Activated CD8-positive, alpha-beta memory T cell treated with anti-CD3 and anti-CD28 coated beads for 36 hours (primary cell): ENCODE results near the gene DCX. TPM values are rescaled to one million over a fixed set of nuclear protein-coding genes. Genes with fewer than 3 reads are reported as not detected.

Experiments
- CTCF ChIA-PET: fragments of 350-600 bp; sonication (Branson Sonifier 250); formaldehyde crosslinking; loops from one replicate; lab custom pipeline; 2021; ENCODE audit warnings: antibody characterized with exemption; lab: Charles Lee
- POLR2A ChIA-PET: fragments of 350-600 bp; sonication (Branson Sonifier 250); formaldehyde crosslinking; loops from one replicate; lab custom pipeline; 2021; ENCODE audit warnings: antibody characterized with exemption; lab: Charles Lee
- total RNA-seq, 2 experiments: library from RNA; stranded (reverse); gene quantifications; one replicate each; pipeline ENCODE4 v1.2.3, GENCODE V29; 2021

Gene DCX
- total RNA-seq, 2 experiments from 2014 or later = not detected

DNA sequence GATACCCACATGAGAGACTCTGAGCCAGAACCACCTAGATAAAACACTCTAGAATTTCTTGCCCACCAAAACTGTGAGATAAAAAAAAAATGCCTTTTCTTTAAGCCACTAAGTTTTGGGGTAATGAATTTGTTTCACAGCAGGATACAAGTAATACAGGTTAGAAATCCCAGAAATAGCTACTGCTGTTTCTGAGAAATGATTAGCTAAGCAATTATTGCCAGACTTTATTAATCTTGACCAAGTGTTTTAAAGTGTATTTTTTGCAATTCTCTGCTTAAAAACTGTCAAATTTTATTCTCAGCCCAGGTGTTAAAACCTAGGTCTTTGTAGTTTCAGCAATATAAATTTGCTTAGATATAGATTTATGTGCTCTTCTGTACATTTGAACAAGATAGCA lies 83.1 kb downstream of the DCX start:
- POLR2A ChIA-PET = no interaction called here
- CTCF ChIA-PET = no interaction called here

DNA sequence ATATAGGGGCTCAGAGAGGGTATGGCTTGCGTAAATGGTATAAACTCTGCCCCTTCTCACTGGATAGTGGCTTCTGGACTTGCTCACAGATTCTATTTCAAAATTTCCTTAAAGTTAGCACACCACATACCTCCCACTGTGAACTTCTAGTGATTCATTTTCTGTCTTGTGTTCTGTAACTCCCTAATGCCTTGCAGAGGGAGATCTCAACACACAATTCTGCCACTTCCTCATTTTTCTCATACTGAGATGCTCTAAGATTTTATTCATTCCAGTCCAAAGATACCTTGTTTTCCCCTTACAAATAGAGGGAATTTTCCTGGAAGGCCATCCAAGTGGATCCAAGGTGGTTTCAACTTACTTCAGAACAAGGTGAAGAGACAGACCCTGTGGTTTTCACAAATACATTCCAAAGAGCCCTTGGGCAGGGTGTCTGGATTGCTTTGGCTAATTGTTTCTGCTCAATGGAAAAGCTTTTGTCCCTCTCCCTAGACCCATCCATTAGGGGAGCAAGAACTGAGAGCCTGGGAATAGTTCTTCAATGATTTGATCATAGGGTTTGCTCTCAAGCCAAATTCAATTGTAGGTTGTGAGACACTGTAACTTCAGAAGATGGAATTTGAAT lies 89.6 kb downstream of the DCX start:
- POLR2A ChIA-PET = no interaction called here
- CTCF ChIA-PET = no interaction called here

DNA sequence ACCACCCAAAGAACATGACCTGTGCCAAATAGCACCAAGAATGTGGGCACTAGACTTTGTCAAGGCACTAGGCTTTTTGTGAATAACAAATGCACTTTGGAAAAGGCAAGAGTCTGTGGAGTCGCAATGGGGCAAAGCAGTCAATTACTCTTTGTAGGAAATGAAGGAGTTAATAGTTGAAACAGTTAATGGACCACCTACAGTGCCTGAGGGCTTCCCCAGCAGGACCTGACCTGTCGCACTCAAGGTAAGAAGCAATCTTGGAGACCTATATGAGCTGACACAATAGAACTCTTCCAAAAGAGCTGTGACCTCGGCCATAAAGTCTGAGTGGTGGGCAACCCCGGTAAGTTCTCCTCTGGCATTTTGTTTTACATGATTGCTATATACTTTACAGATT lies 92.5 kb downstream of the DCX start:
- POLR2A ChIA-PET = no interaction called here

DNA sequence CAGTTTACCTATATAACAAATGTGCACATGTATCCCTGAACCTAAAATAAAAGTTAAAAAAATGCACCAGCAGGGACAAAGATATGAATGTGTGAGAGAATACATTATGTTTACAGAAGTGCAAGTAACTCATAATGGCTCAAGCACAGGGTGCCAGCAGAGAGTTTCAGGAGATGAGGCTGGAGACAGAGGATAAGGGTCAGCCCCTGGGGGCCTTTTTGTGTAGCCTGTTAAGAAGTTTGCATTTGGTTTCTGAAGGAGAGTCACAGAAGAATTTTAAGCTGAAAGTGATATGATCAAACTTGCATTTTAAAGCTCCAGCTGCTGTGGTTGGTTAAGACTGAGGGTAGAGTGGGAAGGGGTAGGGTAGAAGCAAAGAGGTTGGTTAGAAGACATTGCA lies 93.1 kb downstream of the DCX start:
- ChIA-PET CTCF (no interaction called here), POLR2A (no interaction called here)

More for the DNA sequence above, 92.5 kb downstream of the DCX start:
- CTCF ChIA-PET = no interaction called here

DNA sequence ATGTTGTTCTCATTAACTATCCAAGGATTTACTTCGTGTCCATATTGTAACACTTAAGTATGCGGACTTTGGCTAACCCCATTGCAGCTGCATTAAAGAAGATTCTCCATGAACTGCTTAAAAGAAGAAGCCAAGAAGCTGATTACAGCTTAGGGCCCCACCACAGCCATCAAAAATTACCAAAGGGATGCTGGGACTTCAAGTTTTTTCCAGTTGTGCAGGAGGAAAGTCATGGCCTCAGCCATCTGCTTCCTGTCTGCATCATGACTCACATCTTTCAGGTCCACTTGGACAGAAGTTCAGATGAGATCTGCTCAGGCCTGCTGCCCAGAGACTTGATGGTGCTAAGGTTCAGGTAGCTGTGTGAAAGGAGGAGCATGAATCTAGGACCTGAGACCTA lies 102.9 kb downstream of the DCX start:
- CTCF ChIA-PET = no interaction called here
- POLR2A ChIA-PET = no interaction called here

DNA sequence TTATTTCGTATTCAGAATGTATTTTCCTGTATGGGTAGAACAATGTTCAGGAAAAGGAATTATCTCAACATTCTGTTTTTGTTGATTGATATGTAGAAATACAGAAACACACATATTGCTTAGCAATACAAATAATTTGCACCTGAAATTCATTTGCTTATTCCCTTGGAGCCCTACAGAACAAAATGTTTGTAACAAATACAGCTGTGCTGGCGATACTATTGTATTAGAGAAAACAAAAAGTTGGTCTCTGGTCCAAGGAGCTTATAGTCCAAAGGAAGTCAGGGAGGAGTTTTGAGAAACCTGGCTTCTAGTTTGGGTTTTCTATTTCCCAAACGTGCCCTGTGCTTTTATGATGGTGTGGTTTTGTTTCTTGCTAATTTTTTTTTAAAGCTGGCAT lies 104.0 kb downstream of the DCX start:
- ChIA-PET POLR2A (no interaction called here), CTCF (no interaction called here)

DNA sequence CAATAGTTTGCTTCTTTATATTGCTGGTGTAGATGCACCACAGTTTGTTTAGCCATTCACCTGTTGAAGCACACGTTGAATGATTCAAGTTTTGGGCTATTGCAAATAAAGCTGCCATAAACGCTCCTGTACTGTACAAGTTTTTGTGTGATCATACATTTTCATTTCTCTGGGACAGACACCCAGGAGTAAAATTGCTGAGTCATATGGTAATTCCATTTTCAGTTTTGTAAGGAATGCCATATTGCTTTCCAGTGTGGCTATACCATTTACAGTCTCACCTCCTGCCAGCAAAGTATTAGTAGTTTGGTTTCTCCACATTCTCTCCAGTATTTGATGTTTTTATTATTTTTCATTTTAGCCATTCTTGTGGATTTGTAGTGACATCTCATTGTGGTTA lies 109.7 kb downstream of the DCX start:
- POLR2A ChIA-PET = no interaction called here
- CTCF ChIA-PET = no interaction called here

DNA sequence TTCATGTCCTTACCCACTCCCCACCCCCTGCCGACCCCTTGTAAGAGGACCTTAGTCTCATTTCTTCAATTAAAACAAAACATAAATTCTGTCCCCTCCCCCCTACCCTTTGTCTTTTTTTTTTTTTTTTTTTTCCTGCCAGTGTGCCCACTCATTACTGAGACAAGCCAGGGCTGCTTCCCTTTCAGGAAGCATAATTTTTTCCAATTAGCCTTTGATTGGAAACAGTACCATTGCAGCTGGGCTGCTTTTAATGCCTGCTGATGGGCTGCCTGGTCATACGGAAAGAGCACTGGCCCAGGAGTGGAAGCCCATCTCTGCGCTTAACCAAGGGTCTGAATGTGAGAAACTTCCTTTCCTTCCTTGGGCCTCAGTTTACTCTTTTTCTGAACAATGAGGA lies 123.2 kb downstream of the DCX start:
- POLR2A ChIA-PET = no interaction called here
- CTCF ChIA-PET = no interaction called here

DNA sequence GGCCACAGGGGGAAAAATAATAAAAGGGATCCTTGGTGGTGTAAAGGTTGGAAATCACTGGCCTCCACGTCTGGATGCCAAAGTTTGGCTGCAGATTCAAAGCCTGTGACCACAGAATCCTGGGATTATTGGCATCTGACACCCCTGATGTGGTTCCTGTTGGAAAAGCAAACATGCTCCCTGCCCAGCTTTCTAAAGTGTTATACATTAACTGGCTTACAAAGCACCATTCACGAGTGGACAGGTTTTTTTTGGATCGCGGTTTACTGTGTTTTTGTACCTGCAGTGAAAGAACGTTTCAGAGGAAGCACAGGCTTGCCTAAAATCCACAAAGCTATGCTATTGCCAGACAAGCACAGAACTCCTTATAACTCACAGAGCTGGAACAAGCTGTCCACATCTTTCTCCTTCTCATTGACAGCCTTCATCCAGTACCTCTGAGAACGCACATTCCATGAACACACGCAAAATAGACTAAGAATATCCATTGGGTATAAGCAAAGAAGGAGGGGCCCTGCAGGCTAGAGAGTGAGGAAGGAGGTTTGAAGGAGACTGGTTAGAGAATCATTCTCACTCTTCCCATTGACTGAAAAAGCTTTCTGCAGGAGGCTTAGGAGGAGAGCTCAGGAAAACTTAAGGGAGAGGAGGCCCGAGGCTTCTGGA lies 127.2 kb downstream of the DCX start:
- CTCF ChIA-PET = no interaction called here
- POLR2A ChIA-PET = no interaction called here

DNA sequence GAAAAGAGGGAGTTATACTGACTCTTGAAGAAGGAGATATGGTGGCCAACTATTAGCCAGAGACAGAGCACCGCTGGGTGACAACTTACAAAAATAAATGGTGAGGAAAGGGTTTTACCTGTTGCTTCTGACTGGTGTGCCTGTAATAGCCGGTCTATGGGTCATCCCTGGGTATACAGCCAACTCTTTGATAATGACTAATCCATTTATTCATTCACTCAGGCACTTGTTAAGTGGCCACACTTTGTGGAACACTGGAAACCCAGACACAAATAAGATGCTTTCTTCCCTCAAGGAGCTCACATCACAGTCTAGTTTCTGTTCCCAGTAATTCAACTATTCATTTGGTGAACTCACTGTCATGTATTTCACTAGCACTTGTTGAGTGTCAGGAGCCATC lies 128.5 kb downstream of the DCX start:
- CTCF ChIA-PET = no interaction called here

DNA sequence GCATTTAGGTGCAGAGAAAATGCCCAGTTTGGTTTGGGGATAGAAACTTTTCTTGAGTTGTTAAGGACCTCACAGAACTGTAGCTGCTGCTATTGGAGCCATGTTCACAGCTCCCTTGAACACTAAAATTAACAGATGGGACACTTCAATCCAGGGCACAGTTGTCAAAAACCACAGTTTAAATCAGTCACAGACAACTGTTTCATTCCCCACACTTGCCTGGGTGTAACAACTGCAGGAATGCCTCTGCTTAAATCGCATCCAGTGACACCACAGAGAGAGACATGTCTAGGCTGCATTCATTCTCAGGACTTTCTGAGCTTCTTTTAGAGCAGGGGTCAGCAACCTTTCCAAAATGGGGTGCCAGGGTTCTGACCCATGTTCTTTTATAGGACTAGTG lies 129.0 kb downstream of the DCX start:
- CTCF ChIA-PET = no interaction called here
- POLR2A ChIA-PET = no interaction called here

More for the DNA sequence above, 128.5 kb downstream of the DCX start:
- POLR2A ChIA-PET = no interaction called here

DNA sequence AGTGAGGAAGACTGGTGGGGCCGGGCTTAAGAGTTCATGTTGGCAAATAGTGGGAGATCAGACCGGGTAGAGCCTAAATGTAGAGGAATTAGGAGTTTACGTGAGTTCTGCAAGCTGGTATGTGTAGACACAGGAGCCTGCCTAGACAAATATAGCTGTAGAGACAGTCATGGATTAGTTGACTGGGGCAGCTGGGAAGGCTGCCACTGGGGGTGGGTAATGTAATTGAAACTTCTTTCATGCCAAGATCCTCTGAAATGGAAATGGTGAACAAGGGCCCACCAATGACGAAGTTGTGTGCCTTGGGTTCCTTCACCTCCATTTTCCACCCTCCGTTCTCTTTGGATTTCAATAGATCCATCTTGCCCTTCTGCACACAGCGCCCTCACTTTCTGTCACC lies 129.9 kb downstream of the DCX start:
- ChIA-PET POLR2A (no interaction called here), CTCF (interaction anchor here (0.6 kb wide), 1 partner anchor 1935 kb away, joined by 3 read pairs; no protein-coding TSS in a partner anchor)

DNA sequence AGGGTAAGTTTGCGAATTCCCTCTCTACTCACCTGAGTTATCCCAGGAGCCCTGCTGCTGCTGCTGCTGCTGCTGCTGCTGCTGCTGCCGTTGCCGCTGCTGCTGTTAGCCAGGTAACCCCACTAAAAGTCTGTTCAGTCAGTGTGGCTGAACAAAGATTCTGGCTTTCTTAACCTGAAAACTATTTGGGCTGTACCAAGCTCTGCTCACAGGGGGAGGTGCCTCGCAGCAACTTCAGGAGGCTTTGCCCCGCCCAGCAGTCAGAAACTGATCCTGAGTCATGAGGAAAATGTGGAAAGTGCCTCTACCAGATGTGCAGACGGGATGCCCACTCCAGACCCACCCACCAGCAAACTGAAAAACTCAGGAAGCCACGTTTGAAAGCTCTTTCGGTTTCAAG lies 141.7 kb downstream of the DCX start, which contains the start of gene CAPN6:
CAPN6 (minus strand) TSS at position 145 of the 400 bp plus-strand sequence. CDS start 6,547 bp downstream, outside the sequence.
- ChIA-PET POLR2A (no interaction called here), CTCF (no interaction called here)

DNA sequence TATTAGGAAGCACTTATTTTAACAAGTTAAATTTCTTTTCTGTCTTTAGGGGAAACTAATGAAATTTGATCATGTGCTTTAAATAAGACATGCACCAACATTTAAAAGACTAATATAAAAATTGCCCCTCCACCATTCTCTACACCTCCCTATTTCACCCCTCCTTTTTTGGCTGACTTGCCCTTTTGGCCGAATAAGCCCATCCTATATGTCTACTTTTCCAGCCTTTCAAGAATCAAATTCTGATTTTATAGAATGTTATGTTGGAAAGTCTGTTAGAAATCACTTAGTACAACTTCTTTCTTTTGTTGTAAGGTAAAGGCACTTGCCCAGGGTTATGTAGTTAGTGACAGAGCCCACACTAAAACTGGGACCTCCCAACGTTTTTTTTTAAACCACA lies 143.5 kb downstream of the DCX start:
- CTCF ChIA-PET = no interaction called here
- POLR2A ChIA-PET = no interaction called here

DNA sequence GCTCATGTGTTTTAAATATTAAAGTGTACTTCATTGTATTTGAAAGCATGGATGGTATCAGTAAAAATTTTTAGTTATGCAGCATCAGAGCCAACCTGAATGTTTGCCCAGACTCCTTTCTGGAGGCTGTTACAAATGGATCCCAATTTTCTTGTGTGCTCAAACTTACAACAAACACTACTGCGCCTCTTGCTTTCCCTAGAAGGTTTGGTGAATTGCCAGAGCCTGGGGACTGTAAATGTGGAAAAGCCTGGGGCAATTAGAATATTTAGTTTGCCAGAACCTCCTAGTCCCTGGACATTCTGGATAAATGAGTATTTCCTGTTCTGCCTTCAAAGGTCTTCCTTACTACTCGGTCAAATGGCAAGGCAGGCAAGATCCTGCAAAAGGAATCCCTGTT lies 146.5 kb downstream of the DCX start:
- ChIA-PET POLR2A (no interaction called here), CTCF (no interaction called here)

DNA sequence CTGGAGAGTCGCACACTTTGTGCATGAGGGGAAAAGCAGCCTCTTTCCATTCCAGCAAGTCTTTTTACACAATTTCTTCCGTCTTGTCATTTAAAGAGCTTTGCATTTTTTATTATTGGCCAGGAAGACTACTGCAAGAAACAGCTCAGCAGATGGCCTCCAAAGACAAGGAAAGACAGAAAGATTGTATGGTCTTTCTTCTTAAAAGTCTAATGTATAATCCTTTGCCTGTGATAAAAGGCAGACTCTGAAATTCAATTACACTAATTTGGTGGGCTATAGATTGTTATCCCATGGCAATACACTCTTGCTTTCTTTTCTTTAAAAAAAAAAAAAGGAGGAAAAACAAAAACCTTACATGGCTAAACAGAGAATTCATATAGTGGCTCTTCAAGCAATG lies 147.6 kb downstream of the DCX start:
- ChIA-PET CTCF (no interaction called here), POLR2A (interaction anchor here (0.7 kb wide), 1 partner anchor 15 kb away, joined by 3 read pairs; no protein-coding TSS in a partner anchor)

DNA sequence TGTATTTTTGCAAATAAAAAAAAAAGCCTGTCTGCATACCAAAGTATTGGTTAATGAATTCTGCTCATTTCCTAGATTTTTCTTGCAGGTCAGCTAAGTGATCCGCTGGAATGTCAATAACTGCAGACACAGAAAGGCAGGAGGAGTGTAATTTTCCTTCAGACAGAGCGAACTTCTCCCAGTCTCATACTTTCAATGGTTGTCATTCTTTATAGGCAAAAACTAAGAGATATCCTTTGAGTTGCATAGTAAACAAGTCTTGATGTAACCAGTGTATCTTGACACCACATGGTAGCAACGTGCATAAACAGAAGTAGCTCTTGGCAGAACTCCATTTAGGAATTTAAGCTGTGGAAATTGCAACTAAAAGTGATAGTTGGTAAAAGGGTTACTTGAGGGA lies 149.9 kb downstream of the DCX start:
- ChIA-PET CTCF (no interaction called here), POLR2A (no interaction called here)

DNA sequence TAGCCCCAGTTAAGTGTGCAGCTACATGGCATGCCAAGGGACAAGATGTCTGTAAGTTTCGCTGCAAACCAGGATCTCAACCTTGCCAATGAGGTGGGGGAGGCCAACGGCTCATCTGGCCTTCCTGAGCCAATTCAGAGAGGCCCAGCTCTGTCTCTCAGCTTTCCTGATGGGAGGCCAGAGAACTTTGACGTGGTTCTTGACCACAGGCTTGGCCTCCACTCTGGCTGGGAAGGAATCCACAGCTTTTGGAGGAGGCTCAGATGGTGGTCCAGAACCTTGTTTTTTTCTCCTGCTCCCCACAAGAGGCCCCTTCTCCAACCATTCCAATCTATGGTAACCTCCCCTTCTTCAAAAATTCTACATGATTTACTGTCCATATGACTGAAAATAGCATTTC lies 151.5 kb downstream of the DCX start:
- ChIA-PET POLR2A (no interaction called here), CTCF (no interaction called here)

DNA sequence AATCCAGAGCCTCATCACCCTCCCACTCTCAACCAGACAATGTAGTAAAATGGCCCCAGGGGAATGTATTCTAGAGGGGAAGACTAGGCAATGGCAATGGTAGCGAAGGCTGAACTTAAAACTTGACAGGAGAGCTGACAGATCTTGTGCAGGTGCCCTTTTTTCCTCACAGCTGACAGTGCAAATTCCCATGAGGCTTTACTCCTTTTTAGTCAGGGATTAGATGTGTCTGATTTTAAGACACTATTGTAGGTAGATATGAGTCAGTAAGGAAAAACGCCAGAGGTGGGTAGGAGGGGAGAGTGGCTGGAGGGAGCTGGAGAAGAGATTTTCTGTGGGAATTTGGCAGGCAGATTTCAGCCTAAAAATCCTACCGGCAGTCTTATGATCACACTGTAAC lies 152.4 kb downstream of the DCX start:
- CTCF ChIA-PET = no interaction called here
- POLR2A ChIA-PET = no interaction called here

DNA sequence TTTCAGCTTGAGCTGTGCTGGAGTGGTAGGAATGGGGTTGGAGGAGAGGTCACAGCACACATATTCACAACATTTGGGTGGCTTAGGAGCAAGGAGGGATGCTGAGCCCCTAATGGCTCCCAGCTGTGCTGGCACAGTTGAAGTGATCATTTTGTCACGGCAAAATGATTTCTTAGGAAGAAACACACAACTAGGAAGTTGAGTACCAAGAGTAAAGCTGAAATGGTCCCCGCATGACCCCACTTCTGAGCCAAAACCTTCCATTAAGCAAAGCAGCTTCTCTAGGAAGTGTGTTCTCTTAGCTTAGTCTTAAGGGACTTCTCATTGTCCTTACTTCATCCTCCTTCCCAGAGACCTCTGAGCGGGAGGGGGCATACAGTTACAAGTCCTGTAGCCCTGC lies 154.3 kb downstream of the DCX start:
- CTCF ChIA-PET = no interaction called here
- POLR2A ChIA-PET = no interaction called here

DNA sequence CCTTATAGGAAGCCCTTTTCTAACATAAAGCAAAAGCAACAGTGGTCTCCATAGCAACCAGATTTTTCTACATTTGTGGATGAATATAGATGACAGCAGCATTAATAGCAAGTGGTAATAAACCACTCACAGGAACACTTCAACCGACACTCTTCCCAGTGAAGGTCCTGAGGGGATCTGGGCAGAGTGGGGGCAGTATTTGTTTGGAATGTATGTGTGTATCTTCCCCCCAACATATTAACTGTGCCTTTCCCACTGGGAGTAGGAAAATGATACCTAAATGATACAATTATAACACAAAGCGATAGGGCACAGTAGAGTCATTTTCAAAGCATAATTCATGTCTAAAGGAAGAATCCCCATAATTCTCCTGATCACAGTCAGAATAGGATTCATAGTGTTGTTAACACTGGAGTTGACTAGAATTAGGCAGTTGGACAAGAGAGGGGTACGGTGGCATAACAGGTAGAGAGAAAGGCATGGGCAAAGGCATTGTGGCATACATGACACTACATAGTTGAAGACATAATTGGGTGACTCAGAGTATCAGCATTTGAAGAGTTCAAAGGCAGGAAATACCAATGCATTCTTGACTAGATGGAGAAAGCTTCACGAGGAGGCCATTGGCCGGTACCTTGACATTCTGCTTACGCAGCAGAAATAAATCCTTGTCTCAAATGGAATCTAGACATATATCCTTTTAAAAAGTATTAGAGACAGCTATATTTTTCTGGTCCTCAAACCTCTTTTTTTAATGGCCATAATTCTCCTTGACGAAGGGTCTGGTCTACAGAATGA lies 156.9 kb downstream of the DCX start:
- ChIA-PET CTCF (no interaction called here), POLR2A (no interaction called here)
